HCT116 (cell line): ENCODE measurements around the gene CDK5RAP1. TPM values are rescaled to one million over a fixed set of nuclear protein-coding genes. Genes with fewer than 3 reads are reported as not detected.

Source experiments
- ATAC-seq: fragments of 200-7000 bp; cut with Tn5 transposase; 2 replicates; pipeline ENCODE4 v1.9.1; 2020; ENCODE audit warnings: mild to moderate bottlenecking, moderate library complexity
- BruUV-seq: library from RNA; stranded (reverse); fragments of 400-500 nt; replicated peaks from 2 replicates; lab custom pipeline; 2021; lab: Mats Ljungman, UMichigan
- CTCF ChIA-PET: fragments of 300-600 bp; sonication (Branson Sonifier 250); formaldehyde crosslinking; loops from one replicate; lab custom pipeline; 2021; ENCODE audit warnings: antibody characterized with exemption; lab: Charles Lee
- POLR2A ChIA-PET: fragments of 300-600, 350-600 bp; sonication (Branson Sonifier 250); formaldehyde crosslinking; loops from one replicate; lab custom pipeline; 2021; ENCODE audit warnings: antibody characterized with exemption; lab: Charles Lee
- RAD21 ChIA-PET, 2 experiments: fragments of 300-600 bp; sonication (Branson Sonifier 250); formaldehyde crosslinking; loops; one replicate each; lab custom pipeline; 2023; ENCODE audit warnings: low total read pairs in 2 of 2; ENCODE audit not compliant: uncharacterized antibody in 2 of 2, unreplicated experiment in 2 of 2, low non-redundant PET in 1 of 2; lab: Charles Lee
- DNase-seq: peaks from one replicate; pipeline ENCODE4 v3.0.0-alpha.2; 2010; ENCODE audit warnings: low read depth, low spot score
- H2AFZ ChIP-seq: fragments of 200-600 bp; shearing (Covaris generic), sonication (generic); 2 replicates; pipeline ENCODE4 v1.6.1; 2017; ENCODE audit warnings: low read depth, mixed run types, mixed read lengths, antibody characterized with exemption, low read length; ENCODE audit not compliant: poor library complexity, severe bottlenecking
- H3K27ac ChIP-seq: 2 replicates; pipeline ENCODE4 v1.5.1; 2012; ENCODE audit warnings: low read depth, low read length
- H3K27me3 ChIP-seq: fragments of 200-600 bp; sonication (generic); 2 replicates; pipeline ENCODE4 v1.6.1; 2016; ENCODE audit warnings: mixed run types, low read length, mixed read lengths; ENCODE audit not compliant: insufficient read depth
- H3K36me3 ChIP-seq, 2 experiments: fragments of 200-500 bp in 1 of 2; fragments of 200-600 bp in 1 of 2; sonication (Bioruptor generic) in 1 of 2; sonication (generic) in 1 of 2; 2 replicates each; pipeline versions ENCODE4 v1.5.1 to v1.6.1; 2014 to 2016; ENCODE audit warnings: low read length in 2 of 2, inconsistent platforms in 1 of 2, mixed read lengths in 1 of 2, mixed run types in 1 of 2; ENCODE audit not compliant: insufficient read depth in 2 of 2, control insufficient read depth in 1 of 2
- H3K4me1 ChIP-seq, 2 experiments: fragments of 200-600 bp in 1 of 2; sonication (generic) in 1 of 2; 2 replicates each; pipeline versions ENCODE4 v1.5.1 to v1.6.1; 2012 to 2017; ENCODE audit warnings: low read length in 2 of 2, inconsistent platforms in 1 of 2, mild to moderate bottlenecking in 1 of 2, mixed read lengths in 1 of 2, mixed run types in 1 of 2, moderate library complexity in 1 of 2; ENCODE audit not compliant: insufficient read depth in 2 of 2, control insufficient read depth in 1 of 2
- H3K4me2 ChIP-seq: fragments of 200-600 bp; sonication (generic); 2 replicates; pipeline ENCODE4 v1.6.1; 2017; ENCODE audit warnings: mixed run types, low read length, mixed read lengths
- H3K4me3 ChIP-seq, 2 experiments: fragments of 200-600 bp in 1 of 2; sonication (generic) in 1 of 2; replicated peaks in 1 of 2; 2 replicates each; pipeline ENCODE4 v1.5.1; 2011 to 2016; ENCODE audit warnings: low read length in 2 of 2, control low read depth in 1 of 2, low read depth in 1 of 2, mild to moderate bottlenecking in 1 of 2, mixed read lengths in 1 of 2, mixed run types in 1 of 2
- H3K79me2 ChIP-seq: fragments of 200-600 bp; sonication (generic); 2 replicates; pipeline ENCODE4 v1.6.1; 2017; ENCODE audit warnings: mild to moderate bottlenecking, mixed run types, low read length, moderate library complexity, mixed read lengths; ENCODE audit not compliant: insufficient read depth
- H3K9ac ChIP-seq: fragments of 200-600 bp; sonication (generic); 2 replicates; pipeline ENCODE4 v1.6.1; 2016; ENCODE audit warnings: low read length, mixed read lengths
- H3K9me2 ChIP-seq: fragments of 200-600 bp; sonication (generic), shearing (Covaris generic); 2 replicates; pipeline ENCODE4 v1.6.1; 2017; ENCODE audit warnings: mixed run types, mild to moderate bottlenecking, moderate library complexity; ENCODE audit not compliant: insufficient read depth
- H3K9me3 ChIP-seq, 2 experiments: fragments of 200-500 bp in 1 of 2; fragments of 200-600 bp in 1 of 2; sonication (Bioruptor generic) in 1 of 2; sonication (generic) in 1 of 2; 2 replicates each; pipeline ENCODE4 v1.6.1; 2014 to 2017; ENCODE audit warnings: low read length in 2 of 2, mixed read lengths in 2 of 2, inconsistent platforms in 1 of 2, low read depth in 1 of 2, mild to moderate bottlenecking in 1 of 2, mixed run types in 1 of 2, moderate library complexity in 1 of 2; ENCODE audit not compliant: control insufficient read depth in 1 of 2, insufficient read depth in 1 of 2
- H4K20me1 ChIP-seq: fragments of 200-600 bp; sonication (generic), shearing (Covaris generic); 2 replicates; pipeline ENCODE4 v1.6.1; 2017; ENCODE audit warnings: mixed run types, mild to moderate bottlenecking, moderate library complexity; ENCODE audit not compliant: insufficient read depth
- EGR1 ChIP-seq: IDR thresholded peaks from 2 replicates; pipeline ENCODE4 v1.6.1; 2012; ENCODE audit warnings: low read depth
- EZH2phosphoT487 ChIP-seq: fragments of 200-600 bp; IDR thresholded peaks from 2 replicates; pipeline ENCODE4 v1.6.1; 2018; ENCODE audit warnings: antibody characterized with exemption, borderline replicate concordance
- FOSL1 ChIP-seq: IDR thresholded peaks from 2 replicates; pipeline ENCODE4 v1.6.1; 2012; ENCODE audit warnings: low read depth
- POLR2AphosphoS5 ChIP-seq: IDR thresholded peaks from 2 replicates; pipeline ENCODE4 v1.6.1; 2011; ENCODE audit warnings: mild to moderate bottlenecking, low read depth, low read length, moderate library complexity
- RAD21 ChIP-seq: IDR thresholded peaks from 2 replicates; pipeline ENCODE4 v1.6.1; 2012; ENCODE audit warnings: low read depth, mild to moderate bottlenecking
- SIN3A ChIP-seq: IDR thresholded peaks from 2 replicates; pipeline ENCODE4 v1.6.1; 2012; ENCODE audit warnings: low read depth
- YY1 ChIP-seq: IDR thresholded peaks from 2 replicates; pipeline ENCODE4 v1.6.1; 2011; ENCODE audit warnings: low read length, low read depth, moderate library complexity, mild to moderate bottlenecking; ENCODE audit not compliant: insufficient replicate concordance; ENCODE audit errors: extremely low read depth
- ZFX ChIP-seq: fragments of 450-650 bp; IDR thresholded peaks from 2 replicates; pipeline ENCODE4 v1.6.1; 2017
- intact Hi-C: fragments of 100-400 bp; cut with micrococcal nuclease; formaldehyde crosslinking; loops from 2 replicates; pipeline ENCODE4 v1.10.0; 2022
- total RNA-seq: library from RNA; stranded (reverse); gene quantifications from one replicate; pipeline ENCODE4 v1.2.1, GENCODE V29; 2021; ENCODE audit not compliant: unreplicated experiment
- TF ChIP-seq, protein P1 (sequence below): IDR thresholded peaks from 2 replicates; pipeline ENCODE4 v1.6.1; 2012; ENCODE audit warnings: low read depth

CDK5RAP1 gene
- total RNA-seq, 1 experiment from 2014 or later: 41.4 TPM

DNA sequence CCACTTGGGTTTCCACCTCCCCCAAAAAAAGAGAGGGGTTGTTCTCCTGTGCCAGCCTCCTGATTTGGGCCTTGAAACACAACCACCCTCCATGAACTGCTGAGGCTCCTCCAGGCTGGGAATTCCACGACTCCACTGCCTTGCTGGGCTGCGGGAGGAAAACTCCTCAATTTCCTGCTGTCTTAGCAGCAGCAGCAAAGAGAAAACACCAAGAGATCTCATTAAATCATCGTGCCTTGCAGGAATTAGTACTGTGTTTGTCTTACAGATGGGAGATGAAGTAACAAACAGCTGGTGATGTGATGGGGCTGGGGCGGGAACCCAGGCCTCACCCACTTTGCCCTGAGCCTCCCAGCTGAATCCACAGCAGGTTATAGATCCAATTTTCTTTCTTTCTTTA is 89.3 kb downstream of the CDK5RAP1 start:
- no peak overlapping the region for H3K27ac ChIP-seq
- no TSS peak for BruUV-seq
- no peak overlapping the region for H3K4me2 ChIP-seq
- POLR2A ChIA-PET: no interaction called here
- no peaks in the 10 kb centered on the region for H3K9me3 ChIP-seq
- H3K79me2 ChIP-seq: no peaks in the 10 kb centered on the region
- intact Hi-C loops: no loop called here
- ATAC-seq (no peak), DNase-seq (no peak)
- no peak overlapping the region for H3K4me3 ChIP-seq
- RAD21 ChIA-PET: no interaction called here
- H3K27me3 ChIP-seq: no peaks in the 10 kb centered on the region
- no peaks in the 10 kb centered on the region for H4K20me1 ChIP-seq
- TF ChIP-seq EGR1 (no peak), RAD21 (no peak), POLR2AphosphoS5 (no peak), YY1 (no peak), FOSL1 (no peak), SIN3A (no peak), EZH2phosphoT487 (no peak), ZFX (no peak)
- TF ChIP-seq, protein P1, sequence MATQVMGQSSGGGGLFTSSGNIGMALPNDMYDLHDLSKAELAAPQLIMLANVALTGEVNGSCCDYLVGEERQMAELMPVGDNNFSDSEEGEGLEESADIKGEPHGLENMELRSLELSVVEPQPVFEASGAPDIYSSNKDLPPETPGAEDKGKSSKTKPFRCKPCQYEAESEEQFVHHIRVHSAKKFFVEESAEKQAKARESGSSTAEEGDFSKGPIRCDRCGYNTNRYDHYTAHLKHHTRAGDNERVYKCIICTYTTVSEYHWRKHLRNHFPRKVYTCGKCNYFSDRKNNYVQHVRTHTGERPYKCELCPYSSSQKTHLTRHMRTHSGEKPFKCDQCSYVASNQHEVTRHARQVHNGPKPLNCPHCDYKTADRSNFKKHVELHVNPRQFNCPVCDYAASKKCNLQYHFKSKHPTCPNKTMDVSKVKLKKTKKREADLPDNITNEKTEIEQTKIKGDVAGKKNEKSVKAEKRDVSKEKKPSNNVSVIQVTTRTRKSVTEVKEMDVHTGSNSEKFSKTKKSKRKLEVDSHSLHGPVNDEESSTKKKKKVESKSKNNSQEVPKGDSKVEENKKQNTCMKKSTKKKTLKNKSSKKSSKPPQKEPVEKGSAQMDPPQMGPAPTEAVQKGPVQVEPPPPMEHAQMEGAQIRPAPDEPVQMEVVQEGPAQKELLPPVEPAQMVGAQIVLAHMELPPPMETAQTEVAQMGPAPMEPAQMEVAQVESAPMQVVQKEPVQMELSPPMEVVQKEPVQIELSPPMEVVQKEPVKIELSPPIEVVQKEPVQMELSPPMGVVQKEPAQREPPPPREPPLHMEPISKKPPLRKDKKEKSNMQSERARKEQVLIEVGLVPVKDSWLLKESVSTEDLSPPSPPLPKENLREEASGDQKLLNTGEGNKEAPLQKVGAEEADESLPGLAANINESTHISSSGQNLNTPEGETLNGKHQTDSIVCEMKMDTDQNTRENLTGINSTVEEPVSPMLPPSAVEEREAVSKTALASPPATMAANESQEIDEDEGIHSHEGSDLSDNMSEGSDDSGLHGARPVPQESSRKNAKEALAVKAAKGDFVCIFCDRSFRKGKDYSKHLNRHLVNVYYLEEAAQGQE: no peak
- H3K9ac ChIP-seq: no peak overlapping the region
- CTCF ChIA-PET: no interaction called here
- H3K9me2 ChIP-seq: no peaks in the 10 kb centered on the region
- no peak overlapping the region for H2AFZ ChIP-seq
- peaks cover 0 to under 1% of the 10 kb centered on the region in 2 experiments; a peak in 1 of 4 replicates for H3K4me1 ChIP-seq
- H3K36me3 ChIP-seq: no peaks in the 10 kb centered on the region
